CD4-positive, alpha-beta T cell treated with Interleukin-12 subunit alpha and Interleukin-12 subunit beta, for 1 hour (primary cell): Measurements from ENCODE around the gene ZSCAN10.

Source experiments
- DNase-seq: peaks from one replicate; pipeline ENCODE4 v3.0.0-alpha.2; 2020

The ZSCAN10 gene

DNA sequence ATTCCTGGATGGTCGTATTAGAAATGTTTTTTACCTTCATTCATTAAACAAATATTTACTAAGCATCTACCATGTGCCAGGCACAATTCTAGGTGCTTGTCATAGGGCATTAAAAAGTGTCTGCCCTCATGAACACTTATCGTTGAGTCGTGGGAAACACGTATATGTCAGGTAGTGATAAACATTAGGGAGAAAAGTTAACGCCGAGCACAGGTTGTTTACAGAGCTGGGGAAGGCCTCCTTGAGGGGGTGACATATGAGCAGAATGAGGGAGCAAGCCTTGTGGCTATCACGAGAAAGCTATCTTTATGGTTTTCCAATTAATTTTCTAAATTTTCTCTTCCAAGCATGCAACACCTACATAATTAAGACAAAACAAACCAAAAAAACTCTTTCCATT lies 34.8 kb upstream of the ZSCAN10 start:
- DNase-seq: no peak

DNA sequence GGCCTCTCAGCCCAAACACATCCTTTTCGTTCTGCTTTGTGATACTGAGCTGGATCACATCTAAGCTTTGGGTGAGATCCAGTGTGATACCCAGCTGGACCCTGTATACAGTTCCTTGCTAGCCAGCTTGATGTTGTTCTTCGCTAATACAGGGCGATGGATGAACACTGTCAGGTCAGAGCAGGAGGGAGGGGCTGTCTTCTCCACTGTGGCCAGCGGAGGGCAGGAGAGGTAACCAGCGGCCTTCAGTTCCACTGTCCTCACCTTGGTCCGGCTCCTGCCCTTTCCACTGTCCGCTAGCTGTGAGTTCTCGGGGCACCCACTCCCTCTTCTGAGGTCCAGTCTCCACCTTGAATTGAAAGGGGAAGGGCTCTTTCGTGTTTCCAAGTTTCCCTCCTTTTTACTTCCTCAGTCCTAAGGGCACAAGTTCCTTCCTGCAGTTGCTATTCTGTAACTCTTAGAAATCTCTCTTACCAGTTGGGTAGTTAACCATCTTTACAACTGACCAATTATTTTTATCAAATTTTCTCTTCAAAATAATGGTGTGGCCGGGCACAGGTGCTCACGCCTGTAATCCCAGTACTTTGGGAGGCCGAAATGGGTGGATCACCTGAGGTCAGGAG lies 32.8 kb upstream of the ZSCAN10 start:
- peak; percentile 41 for DNase-seq

DNA sequence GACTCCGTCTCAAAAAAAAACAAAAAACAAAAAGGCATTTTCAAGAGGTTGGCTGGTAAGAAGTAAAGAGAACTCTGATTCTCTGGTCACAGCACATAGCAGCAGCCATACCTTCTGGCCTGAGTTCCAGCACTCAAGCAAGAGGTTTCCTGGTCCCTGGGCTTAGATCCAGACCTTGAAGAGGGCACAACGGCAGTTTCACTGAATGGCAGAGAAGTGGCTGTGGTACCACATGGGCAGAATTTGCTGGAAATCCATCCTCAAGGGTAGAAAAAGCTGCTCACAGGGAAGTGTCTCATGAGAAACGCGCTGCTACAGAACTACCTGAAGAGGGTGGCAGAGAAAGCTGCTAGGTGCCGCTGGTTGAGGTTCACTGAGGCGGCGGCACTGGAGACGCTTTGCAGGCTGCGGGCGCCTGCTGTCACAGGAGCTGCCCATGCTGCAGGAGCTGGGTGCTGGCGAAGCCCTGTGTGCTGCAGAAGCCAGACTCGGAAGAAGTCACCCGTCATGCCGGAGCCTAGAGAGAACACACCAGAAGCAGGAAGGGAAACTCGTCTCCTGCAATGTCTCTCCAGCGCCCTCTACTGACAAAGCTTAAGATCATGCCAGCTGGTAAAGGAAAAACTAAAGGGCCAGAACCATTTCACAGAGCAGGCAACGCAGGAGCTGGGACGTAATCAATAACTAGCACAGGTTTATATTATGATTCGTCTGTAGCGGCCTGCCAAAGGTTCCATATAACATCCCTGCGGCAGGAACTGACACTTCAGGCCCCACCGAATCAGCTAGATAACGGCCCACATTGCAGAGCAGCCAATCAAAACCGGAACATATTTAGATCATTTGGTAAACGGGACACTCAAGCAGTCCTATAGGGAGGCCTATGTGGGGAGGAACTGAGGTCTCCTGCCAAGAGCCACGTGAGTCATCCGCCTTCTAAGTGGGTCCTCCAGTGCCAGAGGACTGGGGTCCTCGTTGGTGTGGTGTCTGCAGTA lies 30.3 kb upstream of the ZSCAN10 start:
- DNase-seq: peak; percentile 91

DNA sequence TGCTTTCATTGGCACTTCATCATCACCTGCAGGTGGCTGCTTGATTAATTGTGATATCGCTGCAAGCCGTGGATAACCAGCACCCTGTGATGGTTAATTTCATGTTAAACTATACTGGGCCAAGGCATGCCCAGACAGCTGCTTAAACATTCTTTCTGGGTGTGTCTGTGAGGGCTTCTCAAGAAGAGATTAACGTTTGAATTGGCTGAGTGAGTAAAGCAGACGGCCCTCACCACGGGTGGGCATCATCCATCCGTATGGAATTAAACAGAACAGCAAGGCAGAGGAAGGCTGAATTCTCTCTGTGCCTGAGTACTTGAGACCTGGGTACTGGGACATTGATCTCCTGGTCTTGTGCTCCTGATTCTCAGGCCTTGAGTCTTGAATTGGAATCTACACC lies 28.7 kb upstream of the ZSCAN10 start:
- DNase-seq: no peak

DNA sequence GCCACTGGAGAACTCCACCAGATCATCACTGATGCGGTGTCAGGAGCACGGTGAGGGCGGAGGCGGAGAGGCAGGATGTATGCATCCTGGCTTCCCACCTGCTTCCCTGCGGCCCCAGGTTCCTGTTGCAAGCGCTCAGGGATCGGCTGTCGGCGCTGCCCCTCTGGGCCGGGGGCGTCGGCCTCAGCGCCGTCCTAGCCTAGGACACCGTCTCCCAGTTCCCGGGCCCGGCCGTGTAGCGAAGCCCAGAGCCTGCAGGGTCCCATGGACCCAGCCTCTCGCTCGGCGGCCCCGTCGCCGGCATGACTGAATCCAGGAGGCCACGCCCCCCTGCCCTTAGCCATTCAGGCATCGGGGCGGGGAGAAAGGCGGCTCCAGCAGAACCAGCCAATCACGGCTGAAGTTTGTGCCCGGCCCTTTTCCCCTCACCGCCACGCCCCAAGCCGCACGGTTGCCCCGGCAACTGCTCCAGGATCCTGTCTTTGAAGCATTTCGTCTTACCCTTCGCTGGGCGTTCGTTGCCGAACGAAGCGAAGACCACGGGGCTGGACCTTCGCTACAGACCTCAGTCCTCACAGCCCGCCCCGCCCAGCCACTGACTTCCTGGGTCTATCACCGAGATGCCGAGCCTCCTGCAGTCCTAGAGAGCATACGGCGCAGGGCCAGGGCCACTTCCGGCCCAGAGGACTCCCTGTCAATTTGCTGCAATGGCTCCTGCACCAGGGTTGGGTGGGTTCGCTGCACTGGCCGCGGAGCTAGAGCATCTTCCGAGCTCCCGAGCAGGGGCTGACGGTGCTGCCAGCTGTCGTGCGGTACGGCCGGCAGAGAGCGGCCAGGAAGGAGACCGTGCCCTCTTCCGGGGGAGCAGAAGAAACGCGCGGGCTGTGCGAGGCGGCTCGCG lies 25.1 kb upstream of the ZSCAN10 start:
- DNase-seq: peak; percentile 96

DNA sequence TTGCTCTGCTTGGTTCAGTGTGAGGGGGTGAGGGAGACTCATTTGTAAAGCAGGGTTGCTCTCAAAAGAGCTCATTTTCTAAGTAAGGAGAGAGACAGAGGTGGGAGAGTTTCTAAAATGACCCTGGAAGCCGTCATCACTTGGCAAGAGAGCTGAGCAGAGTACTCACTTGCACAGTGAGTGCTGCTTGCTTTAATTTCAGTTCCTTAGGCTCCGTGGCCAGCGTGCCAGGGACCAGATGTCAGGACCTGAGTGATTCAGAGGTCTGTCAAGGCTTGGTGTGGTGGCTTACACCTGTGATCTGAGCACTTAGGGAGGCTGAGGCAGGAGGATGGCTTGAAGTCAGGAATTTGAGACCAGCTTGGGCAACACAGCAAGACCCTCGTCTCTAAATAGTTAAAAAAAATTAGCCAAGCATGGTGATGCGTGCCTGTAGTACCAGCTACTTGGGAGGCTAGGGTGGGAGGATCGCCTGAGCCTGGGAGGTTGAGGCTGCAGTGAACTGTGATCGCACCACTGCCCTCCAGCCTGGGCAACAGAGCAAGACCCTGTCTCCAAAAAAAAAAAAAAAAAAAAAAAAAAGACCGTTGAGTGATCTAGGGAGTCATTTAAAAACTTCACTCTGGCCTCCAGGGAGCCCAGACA lies 24.0 kb upstream of the ZSCAN10 start:
- DNase-seq: no peak

DNA sequence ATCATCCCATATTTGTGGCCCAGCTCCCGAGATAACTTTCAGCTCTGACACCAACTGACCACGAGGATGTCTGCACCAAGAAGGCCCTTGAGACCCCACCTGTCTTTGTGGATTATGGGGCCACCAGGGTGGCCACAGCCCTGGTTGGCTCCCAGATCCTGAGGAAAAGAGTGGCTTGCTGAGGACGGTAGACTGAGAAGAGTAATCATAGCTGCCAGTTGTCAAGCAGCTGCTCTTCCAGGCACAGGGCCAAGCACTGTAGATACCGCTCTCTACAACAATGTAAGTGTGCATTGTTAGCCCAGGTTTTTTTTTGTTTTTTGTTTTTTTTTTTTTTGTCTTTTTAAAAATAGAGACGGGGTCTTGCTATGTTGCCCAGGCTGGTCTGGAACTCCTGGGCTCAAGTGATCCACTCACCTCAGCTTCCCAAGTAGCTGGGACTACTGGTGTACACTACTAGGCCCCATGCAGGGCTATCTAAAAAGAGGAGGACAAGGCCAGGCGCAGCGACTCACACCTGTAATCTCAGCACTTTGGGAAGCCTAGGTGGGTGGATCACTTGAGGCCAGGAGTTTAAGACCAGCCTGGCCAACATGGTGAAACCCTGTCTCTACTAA lies 22.9 kb upstream of the ZSCAN10 start:
- DNase-seq: no peak

DNA sequence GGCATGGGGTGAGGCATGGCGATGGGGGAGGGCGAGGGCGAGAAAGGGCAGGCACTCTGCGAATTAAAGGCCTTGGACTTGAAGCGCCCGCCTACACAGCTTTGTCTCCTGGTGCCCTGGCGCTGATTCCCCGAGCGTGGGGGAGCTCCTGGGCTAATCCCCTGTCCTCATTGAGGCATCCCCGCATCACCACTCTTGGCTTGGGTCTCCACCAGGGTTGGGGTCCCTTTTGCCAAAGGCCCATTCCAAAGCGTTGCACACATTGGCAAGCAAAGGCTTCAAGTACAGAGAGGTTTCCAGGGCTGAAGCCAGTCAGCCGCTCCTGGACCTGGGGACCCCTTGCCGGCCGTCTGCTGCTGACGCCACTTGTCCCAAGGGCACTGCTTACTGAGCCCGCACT lies 21.3 kb upstream of the ZSCAN10 start:
- no peak for DNase-seq

DNA sequence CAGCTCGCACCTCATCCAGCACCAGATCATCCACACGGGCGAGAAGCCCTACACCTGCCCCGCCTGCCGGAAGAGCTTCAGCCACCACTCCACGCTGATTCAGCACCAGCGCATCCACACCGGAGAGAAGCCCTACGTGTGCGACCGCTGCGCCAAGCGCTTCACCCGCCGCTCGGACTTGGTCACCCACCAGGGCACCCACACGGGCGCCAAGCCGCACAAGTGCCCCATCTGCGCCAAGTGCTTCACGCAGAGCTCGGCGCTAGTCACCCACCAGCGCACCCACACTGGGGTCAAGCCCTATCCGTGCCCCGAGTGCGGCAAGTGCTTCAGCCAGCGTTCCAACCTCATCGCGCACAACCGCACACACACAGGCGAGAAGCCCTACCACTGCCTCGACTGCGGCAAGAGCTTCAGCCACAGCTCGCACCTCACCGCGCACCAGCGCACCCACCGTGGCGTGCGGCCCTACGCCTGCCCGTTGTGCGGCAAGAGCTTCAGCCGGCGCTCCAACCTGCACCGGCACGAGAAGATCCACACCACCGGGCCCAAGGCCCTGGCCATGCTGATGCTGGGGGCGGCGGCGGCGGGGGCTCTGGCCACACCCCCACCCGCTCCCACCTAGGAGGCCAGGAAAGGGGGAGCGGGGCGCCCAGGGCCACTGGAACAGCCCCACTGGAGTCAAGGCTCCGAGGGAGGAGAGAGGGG lies 20.8 kb upstream of the ZSCAN10 start:
- DNase-seq: no peak

DNA sequence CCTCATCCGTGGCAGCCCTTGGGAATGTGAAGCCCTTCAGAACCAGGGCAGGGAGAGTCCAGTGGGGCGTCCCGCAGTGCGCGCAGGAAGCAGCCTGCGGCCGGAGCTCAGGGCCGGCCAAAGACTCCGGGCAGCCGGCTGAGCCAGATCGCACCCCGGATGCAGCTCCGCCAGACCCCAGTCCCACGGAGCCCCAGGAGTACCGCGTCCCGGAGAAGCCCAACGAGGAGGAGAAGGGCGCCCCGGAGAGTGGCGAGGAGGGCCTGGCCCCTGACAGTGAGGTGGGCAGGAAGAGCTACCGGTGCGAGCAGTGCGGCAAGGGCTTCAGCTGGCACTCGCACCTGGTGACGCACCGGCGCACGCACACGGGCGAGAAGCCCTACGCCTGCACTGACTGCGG lies 20.2 kb upstream of the ZSCAN10 start:
- DNase-seq: no peak

DNA sequence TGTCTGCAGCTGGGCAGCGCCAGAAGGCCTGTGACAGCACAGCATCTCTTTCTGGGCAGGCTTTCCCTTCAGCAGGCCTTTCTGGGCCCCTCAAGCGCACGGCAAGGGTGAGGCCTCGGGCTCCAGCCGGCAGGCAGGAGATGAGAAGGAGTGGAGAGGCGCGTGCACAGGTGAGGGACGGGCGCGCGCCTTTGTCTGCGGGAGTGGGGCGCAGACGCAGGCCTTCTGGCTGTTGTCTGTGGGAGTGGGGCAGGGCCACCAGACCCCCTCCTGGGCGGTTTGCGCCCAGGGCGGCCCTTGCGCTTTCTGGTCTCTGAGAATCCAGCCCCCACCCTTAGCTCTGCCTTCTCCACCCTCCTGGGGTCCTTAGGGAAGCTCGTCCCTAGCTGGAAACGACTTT lies 19.8 kb upstream of the ZSCAN10 start:
- no peak for DNase-seq

DNA sequence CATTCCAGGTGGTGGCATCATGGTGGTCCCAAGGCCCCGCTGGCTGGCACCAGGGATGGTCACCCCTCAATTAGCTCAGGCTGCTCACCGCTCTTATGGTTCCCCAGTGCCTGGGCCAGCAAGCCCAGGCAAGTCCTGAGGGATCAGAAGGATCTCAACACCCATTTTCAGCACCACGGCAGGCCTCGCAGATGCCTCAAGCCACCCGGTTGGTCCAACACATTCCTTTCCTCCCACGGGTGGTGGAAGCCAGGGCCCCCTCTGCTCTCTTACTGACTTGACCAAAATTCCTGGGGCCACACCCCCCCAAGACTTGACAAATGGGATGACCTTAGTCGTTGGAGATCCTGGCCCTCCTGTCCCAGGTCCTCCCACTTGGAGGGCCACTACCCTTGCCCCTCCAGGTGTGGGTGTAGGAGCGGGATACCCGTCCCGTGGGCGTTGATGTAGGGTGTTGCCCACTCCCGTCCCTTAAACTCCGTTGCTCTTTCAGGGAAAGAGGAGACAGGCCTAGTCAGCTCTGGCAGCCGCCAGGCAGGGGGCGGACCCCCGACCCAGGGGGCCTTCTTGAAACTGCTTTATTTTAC lies 19.2 kb upstream of the ZSCAN10 start:
- DNase-seq: no peak

DNA sequence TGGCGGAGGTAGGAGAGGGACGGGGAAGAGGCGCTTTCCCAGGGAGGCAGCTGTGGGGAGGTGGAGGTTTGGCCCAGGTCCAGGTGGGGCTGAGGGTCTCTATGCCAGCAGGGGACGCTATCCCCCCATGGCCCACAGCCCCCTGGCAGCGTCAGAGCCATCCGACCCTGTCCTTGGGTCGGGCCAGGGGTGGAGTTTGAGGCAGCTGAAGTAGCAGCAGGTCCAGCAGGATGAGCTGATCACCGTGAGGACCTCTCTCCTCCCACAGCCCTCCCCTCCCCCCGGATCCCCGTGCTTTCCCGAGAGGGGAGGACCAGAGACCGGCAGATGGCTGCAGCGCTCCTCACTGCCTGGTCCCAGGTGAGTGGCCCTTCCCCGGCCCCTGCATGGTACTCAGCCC lies 16.5 kb upstream of the ZSCAN10 start:
- no peak for DNase-seq

DNA sequence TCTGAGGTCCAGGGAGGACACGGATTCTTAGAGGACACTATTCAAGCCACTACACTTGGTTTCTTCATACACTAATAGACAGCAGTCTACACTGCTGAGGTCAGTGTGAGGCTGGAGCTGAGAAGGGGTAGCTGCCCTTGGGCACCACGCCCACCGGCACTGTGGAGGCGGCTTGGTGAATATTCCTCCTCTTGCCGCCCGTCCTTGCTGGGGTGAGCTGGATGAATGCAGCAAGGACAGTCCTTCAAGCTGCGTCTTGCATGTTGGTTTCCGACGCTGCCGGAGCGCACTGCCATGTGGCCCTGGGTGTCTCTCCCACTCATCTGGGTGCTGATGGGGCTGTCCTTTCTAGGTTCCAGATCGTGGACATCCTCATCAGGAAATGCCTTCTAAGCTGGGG lies 15.9 kb upstream of the ZSCAN10 start:
- DNase-seq: no peak

DNA sequence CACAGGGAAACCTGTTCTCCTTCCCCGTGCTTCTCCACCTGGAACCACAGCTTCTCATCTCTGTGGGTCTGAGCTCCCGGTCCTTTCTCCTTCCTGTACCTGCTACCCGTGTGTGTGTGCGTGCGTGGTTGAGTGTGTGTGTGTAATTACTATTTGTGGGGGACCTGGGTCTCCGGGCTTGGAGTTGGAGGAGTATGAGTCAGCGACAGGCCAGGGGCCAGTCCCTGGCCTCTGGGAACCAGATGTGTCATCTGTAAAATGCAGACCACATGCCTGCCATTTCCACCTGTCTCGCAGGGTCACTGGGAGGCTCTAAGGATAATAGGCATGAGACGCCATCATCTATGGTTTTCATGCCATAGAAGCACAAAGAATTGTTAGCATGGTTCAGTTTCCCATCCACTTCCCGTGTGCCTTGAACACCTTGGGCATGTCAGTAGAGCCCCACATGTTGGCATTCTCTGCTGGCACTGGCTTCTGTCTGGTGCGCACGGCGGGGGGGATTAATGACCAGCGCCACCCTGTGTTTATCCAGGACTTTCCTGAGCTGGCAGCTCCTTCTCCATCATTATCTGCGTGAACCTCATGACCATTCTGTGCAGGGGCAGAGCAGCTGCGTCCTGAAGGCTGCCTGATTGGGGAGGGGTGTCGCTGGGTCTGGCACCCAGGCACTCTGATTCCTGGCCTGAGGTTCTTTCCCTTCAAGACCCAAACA lies 14.8 kb upstream of the ZSCAN10 start:
- no peak for DNase-seq

DNA sequence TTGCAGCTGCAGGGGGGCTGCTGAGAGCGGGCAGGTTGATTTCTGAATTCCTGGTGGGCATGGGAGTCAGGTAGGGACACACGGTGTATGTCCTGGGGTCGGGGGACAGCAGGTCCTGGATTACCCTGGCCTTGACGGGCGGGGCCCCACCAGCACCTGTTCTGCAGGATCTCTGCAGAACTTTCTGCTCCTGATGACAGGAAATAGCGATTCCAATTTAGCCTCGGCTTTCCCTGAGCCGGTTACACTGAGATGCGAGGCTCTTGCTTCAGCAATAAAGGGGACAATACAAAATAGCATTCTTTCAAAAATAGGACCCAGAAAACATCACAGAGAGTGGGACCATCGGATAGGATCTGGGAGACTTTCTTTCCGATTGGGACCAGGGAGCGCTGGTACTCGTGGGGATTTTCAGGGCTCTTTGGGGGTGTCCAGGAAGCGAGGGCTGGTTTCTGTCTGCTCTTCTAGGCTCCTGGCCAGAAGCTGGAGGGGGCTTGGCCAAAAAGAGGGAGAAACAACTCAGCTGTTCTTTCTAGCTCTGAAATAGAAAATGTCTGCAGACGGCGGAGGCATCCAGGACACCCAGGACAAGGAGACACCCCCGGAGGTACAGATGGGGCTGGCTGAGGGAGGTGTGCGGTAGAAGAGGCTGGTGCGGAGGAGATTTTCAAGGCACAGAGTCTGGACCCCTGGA lies 13.9 kb upstream of the ZSCAN10 start:
- no peak for DNase-seq

DNA sequence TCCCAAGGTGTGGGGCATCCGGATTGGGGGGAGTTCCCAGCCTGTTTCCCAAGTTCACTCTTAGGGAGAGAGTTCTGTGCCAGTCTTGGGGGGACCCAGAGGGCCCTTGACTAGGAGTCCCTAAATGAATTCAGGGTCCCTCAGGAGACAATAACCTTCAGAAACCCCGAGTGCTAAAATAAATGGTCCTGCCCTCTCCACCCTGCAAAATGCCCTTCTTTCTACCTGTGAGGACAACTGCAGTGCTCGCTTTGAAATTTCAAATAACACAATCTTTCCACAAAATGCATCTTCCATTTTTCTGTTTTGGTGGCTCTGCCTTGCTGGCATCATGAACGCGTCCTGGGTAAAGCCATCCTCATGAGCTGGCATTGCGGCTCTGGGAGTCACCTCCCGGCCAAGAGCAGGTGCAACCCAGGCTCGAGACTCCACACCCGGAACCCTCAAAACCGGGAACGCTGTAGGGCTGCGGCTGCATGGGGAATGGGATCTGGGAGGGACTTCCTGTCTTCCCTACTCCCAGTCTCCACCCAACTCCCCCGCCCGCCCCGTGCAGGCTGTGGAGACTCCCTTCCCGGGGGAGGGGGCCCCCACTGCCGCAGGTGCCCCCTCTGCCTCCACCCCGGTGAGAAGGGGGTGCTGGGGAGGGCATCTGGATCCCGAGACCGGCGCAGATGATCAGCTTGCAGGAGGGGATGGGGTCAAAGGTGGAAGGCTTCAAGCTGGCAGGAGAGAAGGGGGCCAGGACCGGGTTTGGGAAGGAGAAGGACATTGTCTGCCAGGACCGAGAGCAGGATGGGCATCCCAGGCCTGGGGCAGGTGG lies 13.2 kb upstream of the ZSCAN10 start, which contains the start of gene ZNF205:
Gene ZNF205, plus strand, starts transcription at position 529 of the 823 bp plus-strand sequence. CDS start 845 bp downstream, outside the sequence.
- DNase-seq: no peak

DNA sequence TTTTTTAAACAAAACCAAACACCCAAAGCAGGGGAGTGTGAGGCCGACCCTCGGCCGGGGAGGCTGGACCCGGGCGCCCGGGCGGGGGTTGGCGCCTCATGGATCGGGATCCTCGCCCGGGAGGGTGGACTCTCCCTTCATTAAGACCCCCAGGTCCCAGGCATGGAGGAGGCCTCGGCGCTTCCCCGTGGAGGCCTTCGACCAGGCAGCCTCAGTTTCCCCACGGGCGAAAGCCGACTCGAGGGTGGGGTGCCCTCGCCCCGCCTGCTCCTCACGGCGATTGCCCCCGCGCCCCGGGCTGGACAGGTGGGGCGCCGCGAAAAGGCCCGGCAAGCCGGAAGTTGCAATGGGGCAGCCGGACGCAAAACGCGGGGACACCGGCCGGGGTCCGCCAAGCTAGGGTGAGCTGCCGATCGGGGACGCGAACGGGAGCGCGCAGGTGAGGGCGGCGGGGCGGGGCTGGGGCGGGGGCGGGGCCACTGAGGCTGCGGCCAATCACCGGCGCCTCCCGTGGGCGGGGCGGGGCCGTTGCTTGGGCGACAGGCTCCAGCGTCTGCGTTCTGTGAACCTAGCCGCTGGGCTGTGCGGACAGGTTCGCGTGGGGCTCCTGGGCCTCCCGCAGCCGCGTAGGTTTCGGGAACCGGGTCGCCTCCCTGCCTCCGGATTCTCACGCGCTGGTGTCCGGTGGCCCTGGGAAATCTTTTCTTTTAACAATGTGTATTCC lies 7.3 kb upstream of the ZSCAN10 start:
- peak; percentile 92 for DNase-seq
